Keratinocyte (primary cell): Measurements from ENCODE around the gene ABI3BP. TPM values are rescaled to one million over a fixed set of nuclear protein-coding genes. Genes with fewer than 3 reads are reported as not detected.

Experiments
- DNase-seq: peaks from one replicate; pipeline ENCODE4 v3.0.0-alpha.2; 2011; ENCODE audit warnings: low read depth, missing footprints, low spot score
- FAIRE-seq: peaks from 2 replicates; lab custom pipeline; 2011; peaks lifted over from hg19 to GRCh38; lab: Jason Lieb, UNC
- H2AFZ ChIP-seq: 2 replicates; pipeline ENCODE4 v1.6.0; 2012; ENCODE audit warnings: low read length, control low read depth, inconsistent platforms; ENCODE audit not compliant: control insufficient read depth
- H3K27ac ChIP-seq: 2 replicates; pipeline ENCODE4 v1.5.1; 2011; ENCODE audit warnings: low read length; ENCODE audit not compliant: control insufficient read depth, insufficient read depth
- H3K27me3 ChIP-seq: 3 replicates; pipeline ENCODE4 v1.6.0; 2011; ENCODE audit warnings: low read length; ENCODE audit not compliant: control insufficient read depth, insufficient read depth; ENCODE audit errors: extremely low read depth
- H3K36me3 ChIP-seq, 2 experiments: 2 replicates in 1 of 2; 3 replicates in 1 of 2; pipeline ENCODE4 v1.5.1; 2011; ENCODE audit warnings: low read length in 2 of 2, mild to moderate bottlenecking in 1 of 2; ENCODE audit not compliant: control insufficient read depth in 2 of 2, insufficient read depth in 2 of 2; ENCODE audit errors: extremely low read depth in 1 of 2
- H3K4me1 ChIP-seq: 3 replicates; pipeline ENCODE4 v1.5.1; 2011; ENCODE audit warnings: low read length; ENCODE audit not compliant: control insufficient read depth, insufficient read depth; ENCODE audit errors: extremely low read depth
- H3K4me2 ChIP-seq: 3 replicates; pipeline ENCODE4 v1.6.0; 2011; ENCODE audit warnings: low read depth, low read length; ENCODE audit not compliant: control insufficient read depth, insufficient read depth; ENCODE audit errors: extremely low read depth
- H3K4me3 ChIP-seq, 3 experiments: fragments of 200-600 bp in 1 of 3; sonication (generic) in 1 of 3; 2 replicates in 2 of 3; 3 replicates in 1 of 3; pipeline ENCODE4 v1.5.1; 2011 to 2016; ENCODE audit warnings: low read length in 3 of 3, mild to moderate bottlenecking in 3 of 3, control low read depth in 2 of 3, inconsistent platforms in 1 of 3, low read depth in 1 of 3, mixed read lengths in 1 of 3, mixed run types in 1 of 3, moderate library complexity in 1 of 3; ENCODE audit not compliant: control insufficient read depth in 2 of 3, insufficient read depth in 2 of 3; ENCODE audit errors: extremely low read depth in 1 of 3
- H3K79me2 ChIP-seq: 2 replicates; pipeline ENCODE4 v1.6.0; 2012; ENCODE audit warnings: low read length; ENCODE audit not compliant: control insufficient read depth, insufficient read depth
- H3K9ac ChIP-seq: 3 replicates; pipeline ENCODE4 v1.6.0; 2011; ENCODE audit warnings: low read length; ENCODE audit not compliant: control insufficient read depth, insufficient read depth; ENCODE audit errors: extremely low read depth
- H3K9me1 ChIP-seq: 3 replicates; pipeline ENCODE4 v1.6.0; 2011; ENCODE audit warnings: low read length; ENCODE audit not compliant: control insufficient read depth, insufficient read depth; ENCODE audit errors: extremely low read depth
- H3K9me3 ChIP-seq: 2 replicates; pipeline ENCODE4 v1.5.1; 2012; ENCODE audit warnings: low read depth, low read length; ENCODE audit not compliant: control insufficient read depth
- H4K20me1 ChIP-seq: 3 replicates; pipeline ENCODE4 v1.6.0; 2011; ENCODE audit warnings: low read length; ENCODE audit not compliant: control insufficient read depth, insufficient read depth; ENCODE audit errors: extremely low read depth
- EZH2 ChIP-seq: IDR thresholded peaks from one replicate; pipeline ENCODE4 v1.6.1; 2012; ENCODE audit warnings: inconsistent platforms, mild to moderate bottlenecking, low read length, moderate library complexity
- dilution Hi-C: fragments of 300-500 bp; cut with MboI; formaldehyde crosslinking; loops from one replicate; pipeline ENCODE4 v1.7.0; 2020; ENCODE audit warnings: low sequenced_read_pairs; ENCODE audit not compliant: extremely low pct_ligation_motif_present
- polyA plus RNA-seq, 5 experiments: library from polyadenylated mRNA; depleted of rRNA in 3 of 5; stranded (reverse) in 3 of 5; stranded (forward) in 1 of 5; unstranded in 1 of 5; fragments of >200 nt; gene quantifications; 1 replicate in 1 of 5; 2 replicates in 3 of 5; 3 replicates in 1 of 5; pipeline versions ENCODE4 v1.2.1 to v1.2.3, GENCODE V29; 2011 to 2012; ENCODE audit warnings: missing spikeins in 2 of 5, low read depth in 1 of 5, low replicate concordance in 1 of 5
- TF ChIP-seq, protein P1 (sequence below), 3 experiments: IDR thresholded peaks in 1 of 3; conservative IDR thresholded peaks in 1 of 3; optimal IDR thresholded peaks in 1 of 3; 2 replicates in 2 of 3; 3 replicates in 1 of 3; pipeline versions ENCODE3 to v1.5.1; 2011; ENCODE audit warnings: low read length in 3 of 3, mild to moderate bottlenecking in 3 of 3, moderate library complexity in 2 of 3, control low read depth in 1 of 3, inconsistent platforms in 1 of 3; ENCODE audit not compliant: insufficient read depth in 2 of 3; ENCODE audit errors: extremely low read depth in 1 of 3

Gene ABI3BP
- polyA plus RNA-seq, 1 donor (not counting 4 experiments of a cell fraction or from before 2014, with no cell fraction given): 0.59 TPM

DNA sequence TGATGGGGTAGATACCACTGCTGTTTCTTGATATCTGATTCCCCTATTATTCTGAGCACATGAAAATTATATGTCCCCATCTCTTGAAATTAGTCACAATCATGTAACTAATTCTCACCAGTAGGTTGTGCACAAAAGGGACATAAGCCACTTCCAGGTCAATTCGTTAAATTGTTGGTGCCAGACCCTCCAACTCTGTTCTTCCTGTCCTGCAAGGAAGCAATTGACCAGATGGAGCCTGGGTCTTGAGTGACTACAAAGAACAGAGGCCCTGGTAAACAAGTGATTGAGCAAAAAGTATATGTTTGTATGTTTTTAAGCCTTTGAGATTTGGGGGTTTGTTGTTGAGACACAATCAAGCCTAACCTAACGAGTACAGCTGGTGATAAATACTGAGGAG lies 36.9 kb downstream of the ABI3BP start:
- Histone ChIP-seq H3K79me2 (no peaks in the 10 kb centered on the region), H2AFZ (peak overlapping the region; percentile 15), H4K20me1 (no peaks in the 10 kb centered on the region), H3K27ac (no peak overlapping the region), H3K36me3 (no peaks in the 10 kb centered on the region), H3K9ac (no peak overlapping the region), H3K9me3 (no peaks in the 10 kb centered on the region), H3K4me2 (no peak overlapping the region), H3K9me1 (no peaks in the 10 kb centered on the region), H3K4me1 (peaks cover 22% of the 10 kb centered on the region), H3K27me3 (no peaks in the 10 kb centered on the region), H3K4me3 (no peak overlapping the region)
- DNase-seq (no peak), FAIRE-seq (no peak)
- TF ChIP-seq, protein P1, sequence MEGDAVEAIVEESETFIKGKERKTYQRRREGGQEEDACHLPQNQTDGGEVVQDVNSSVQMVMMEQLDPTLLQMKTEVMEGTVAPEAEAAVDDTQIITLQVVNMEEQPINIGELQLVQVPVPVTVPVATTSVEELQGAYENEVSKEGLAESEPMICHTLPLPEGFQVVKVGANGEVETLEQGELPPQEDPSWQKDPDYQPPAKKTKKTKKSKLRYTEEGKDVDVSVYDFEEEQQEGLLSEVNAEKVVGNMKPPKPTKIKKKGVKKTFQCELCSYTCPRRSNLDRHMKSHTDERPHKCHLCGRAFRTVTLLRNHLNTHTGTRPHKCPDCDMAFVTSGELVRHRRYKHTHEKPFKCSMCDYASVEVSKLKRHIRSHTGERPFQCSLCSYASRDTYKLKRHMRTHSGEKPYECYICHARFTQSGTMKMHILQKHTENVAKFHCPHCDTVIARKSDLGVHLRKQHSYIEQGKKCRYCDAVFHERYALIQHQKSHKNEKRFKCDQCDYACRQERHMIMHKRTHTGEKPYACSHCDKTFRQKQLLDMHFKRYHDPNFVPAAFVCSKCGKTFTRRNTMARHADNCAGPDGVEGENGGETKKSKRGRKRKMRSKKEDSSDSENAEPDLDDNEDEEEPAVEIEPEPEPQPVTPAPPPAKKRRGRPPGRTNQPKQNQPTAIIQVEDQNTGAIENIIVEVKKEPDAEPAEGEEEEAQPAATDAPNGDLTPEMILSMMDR (optimal IDR thresholded peaks at IDR 0.05 in 1 of 3, IDR thresholded peaks at IDR 0.05 in 1 of 3, conservative IDR thresholded peaks at IDR 0.05 in 1 of 3; ENCODE audit: extremely low read depth in 1 of 3, insufficient read depth in 2 of 3, low read length in 3 of 3): no peak
- TF ChIP-seq EZH2: no peak
- dilution Hi-C loops: no loop called here

DNA sequence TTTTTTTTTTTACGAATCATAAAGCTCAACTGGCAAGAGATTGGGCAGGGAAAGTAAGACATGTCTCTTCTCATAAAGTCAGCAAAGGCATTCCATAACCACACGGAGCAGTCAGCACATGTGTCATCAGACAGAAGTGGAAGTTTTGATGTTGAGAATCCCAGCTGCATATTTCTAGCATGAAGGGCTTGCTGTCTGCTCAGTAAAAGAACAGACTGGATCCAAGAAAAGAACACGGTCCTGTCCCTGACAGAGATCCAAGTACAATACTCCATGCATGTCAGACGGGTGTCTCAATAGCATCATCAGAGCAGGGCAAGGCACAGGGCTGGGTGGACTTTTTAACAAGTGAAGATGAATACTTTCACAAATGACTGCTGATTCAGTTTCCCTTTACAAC lies 38.2 kb downstream of the ABI3BP start:
- no peak for TF ChIP-seq EZH2
- TF ChIP-seq, protein P1 (optimal IDR thresholded peaks at IDR 0.05 in 1 of 3, IDR thresholded peaks at IDR 0.05 in 1 of 3, conservative IDR thresholded peaks at IDR 0.05 in 1 of 3; ENCODE audit: extremely low read depth in 1 of 3, insufficient read depth in 2 of 3, low read length in 3 of 3): no peak
- no peaks in the 10 kb centered on the region for H4K20me1 ChIP-seq
- DNase-seq (peak; percentile 13), FAIRE-seq (peak; percentile 94)
- dilution Hi-C loops: no loop called here
- H3K4me1 ChIP-seq: peaks cover 22% of the 10 kb centered on the region
- H3K27ac ChIP-seq: peak overlapping the region; percentile 61
- H3K4me3 ChIP-seq: peak overlapping the region in 2 of 3 experiments; percentile 32 to 43
- peak overlapping the region; percentile 15 for H3K9ac ChIP-seq
- H3K9me3 ChIP-seq: no peaks in the 10 kb centered on the region
- no peaks in the 10 kb centered on the region for H3K79me2 ChIP-seq
- peak overlapping the region; percentile 79 for H3K4me2 ChIP-seq
- no peaks in the 10 kb centered on the region for H3K27me3 ChIP-seq
- peak overlapping the region; percentile 87 for H2AFZ ChIP-seq
- no peaks in the 10 kb centered on the region for H3K9me1 ChIP-seq
- H3K36me3 ChIP-seq: no peaks in the 10 kb centered on the region
